WTC11 (cell line): ENCODE measurements around the gene RMC1.

Experiments used
- ATF1 ChIP-seq: sonication (generic); formaldehyde crosslinking; IDR thresholded peaks from 2 replicates; pipeline ENCODE4 v1.8.1; 2023; ENCODE audit warnings: mild to moderate bottlenecking, moderate library complexity, missing genetic modification reagents
- CREB1 ChIP-seq: sonication (generic); formaldehyde crosslinking; IDR thresholded peaks from 2 replicates; pipeline ENCODE4 v1.8.0; 2023; ENCODE audit warnings: mild to moderate bottlenecking, missing genetic modification reagents
- CTCF ChIP-seq: fragments of 200-600 bp; IDR thresholded peaks from 2 replicates; pipeline ENCODE4 v1.8.0; 2022; ENCODE audit warnings: antibody characterized with exemption
- ESRRA ChIP-seq: sonication (generic); formaldehyde crosslinking; IDR thresholded peaks from 2 replicates; pipeline ENCODE4 v1.8.1; 2022; ENCODE audit warnings: mild to moderate bottlenecking, missing genetic modification reagents, borderline replicate concordance
- MAX ChIP-seq: sonication (generic); formaldehyde crosslinking; IDR thresholded peaks from 2 replicates; pipeline ENCODE4 v1.8.0; 2022; ENCODE audit warnings: mild to moderate bottlenecking, missing genetic modification reagents
- TEAD4 ChIP-seq: sonication (generic); formaldehyde crosslinking; IDR thresholded peaks from 2 replicates; pipeline ENCODE4 v1.8.0; 2022; ENCODE audit warnings: mild to moderate bottlenecking, missing genetic modification reagents

- TF ChIP-seq MAX (CRISPR knock-in tag) (no peak), CTCF (no peak), TEAD4 (no peak), ESRRA (no peak), CREB1 (CRISPR knock-in tag) (no peak), ATF1 (CRISPR knock-in tag) (no peak)
Observed at GRCh38 chr18:23487738-23488570, 15.4 kb upstream of the RMC1 start.
